Fibroblast of the aortic adventitia (primary cell): ENCODE measurements around the gene CYB561D1. TPM values are rescaled to one million over a fixed set of nuclear protein-coding genes. Genes with fewer than 3 reads are reported as not detected.

Experiments
- DNase-seq: peaks from one replicate; pipeline ENCODE4 v3.0.0-alpha.2; 2010; ENCODE audit warnings: low read depth
- H3K4me3 ChIP-seq: 2 replicates; pipeline ENCODE4 v1.5.1; 2011; ENCODE audit warnings: low read depth, mild to moderate bottlenecking, control low read depth, low read length, moderate library complexity
- CTCF ChIP-seq: IDR thresholded peaks from 2 replicates; pipeline ENCODE4 v1.5.1; 2011; ENCODE audit warnings: mild to moderate bottlenecking, low read length, control low read depth, inconsistent platforms; ENCODE audit not compliant: insufficient read depth
- total RNA-seq: library from RNA; depleted of rRNA; stranded (reverse); fragments of >200 nt; gene quantifications from 2 replicates; pipeline ENCODE4 v1.2.3, GENCODE V29; 2012; ENCODE audit warnings: low replicate concordance

The CYB561D1 gene
- total RNA-seq, 1 donor = 8.1 TPM

GRCh38 chr1:109499661-109500536 lies 6.0 kb downstream of the CYB561D1 start:
- peak; percentile 62 for DNase-seq
- peak; percentile 54 for TF ChIP-seq CTCF
- H3K4me3 ChIP-seq = no peak overlapping the region

GRCh38 chr1:109500941-109501381 lies 7.1 kb downstream of the CYB561D1 start:
- DNase-seq = peak; percentile 81
- no peak for TF ChIP-seq CTCF
- no peak overlapping the region for H3K4me3 ChIP-seq

GRCh38 chr1:109501644-109502363 lies 7.9 kb downstream of the CYB561D1 start:
- no peak for TF ChIP-seq CTCF
- DNase-seq = no peak
- no peak overlapping the region for H3K4me3 ChIP-seq

- DNase-seq = no peak
- no peak for TF ChIP-seq CTCF
- no peak overlapping the region for H3K4me3 ChIP-seq
Observed at GRCh38 chr1:109502364-109502851, 8.5 kb downstream of the CYB561D1 start.

- no peak for TF ChIP-seq CTCF
- no peak overlapping the region for H3K4me3 ChIP-seq
- DNase-seq = no peak
Observed at GRCh38 chr1:109503935-109504334, 10.0 kb downstream of the CYB561D1 start.

GRCh38 chr1:109504974-109505373 lies 11.1 kb downstream of the CYB561D1 start:
- DNase-seq = no peak
- no peak for TF ChIP-seq CTCF
- no peak overlapping the region for H3K4me3 ChIP-seq
